Natural killer cell (primary cell): Measurements from ENCODE around the gene KRT79. TPM values are rescaled to one million over a fixed set of nuclear protein-coding genes. Genes with fewer than 3 reads are reported as not detected.
A peak's percentile ranks its signal among the peaks of the same experiment; 100 is the strongest.

ENCODE experiments used
- ATAC-seq, 3 donors: fragments of 150-1000 bp in 2 of 3; fragments of 200-7000 bp in 1 of 3; cut with Tn5 transposase; 1 replicate in 1 of 3; 2 replicates in 2 of 3; pipeline ENCODE4 v1.10.0; 2021; ENCODE audit warnings: mild to moderate bottlenecking in 2 of 3, moderate library complexity in 2 of 3
- DNase-seq, 2 donors: peaks; one replicate each; pipeline versions ENCODE4 v3.0.0 to v3.0.0-alpha.2; 2013 to 2021; ENCODE audit warnings: mixed read lengths in 1 of 2
- H3K27ac ChIP-seq: one replicate; pipeline ENCODE4 v1.5.1; 2013; ENCODE audit warnings: mild to moderate bottlenecking, low read length
- H3K27me3 ChIP-seq: one replicate; pipeline ENCODE4 v1.6.1; 2013; ENCODE audit warnings: low read length; ENCODE audit not compliant: control insufficient read depth, insufficient read depth
- H3K36me3 ChIP-seq: one replicate; pipeline ENCODE4 v1.6.1; 2013; ENCODE audit warnings: low read length; ENCODE audit not compliant: control insufficient read depth, insufficient read depth
- H3K4me1 ChIP-seq: one replicate; pipeline ENCODE4 v1.6.1; 2013; ENCODE audit warnings: low read length; ENCODE audit not compliant: control insufficient read depth, insufficient read depth
- H3K4me3 ChIP-seq: one replicate; pipeline ENCODE4 v1.5.1; 2013; ENCODE audit warnings: low read length
- H3K9me3 ChIP-seq: one replicate; pipeline ENCODE4 v1.6.1; 2013; ENCODE audit warnings: low read length; ENCODE audit not compliant: control insufficient read depth, insufficient read depth
- H3K27ac Mint-ChIP-seq, 2 donors: one replicate each; pipeline ENCODE4 v1.8.0; 2022; ENCODE audit warnings: mild to moderate bottlenecking in 2 of 2, mixed read lengths in 2 of 2, moderate library complexity in 1 of 2
- H3K27me3 Mint-ChIP-seq, 2 donors: one replicate each; pipeline ENCODE4 v1.8.0; 2022; ENCODE audit warnings: low read depth in 2 of 2, mixed read lengths in 2 of 2
- H3K36me3 Mint-ChIP-seq: one replicate; pipeline ENCODE4 v1.8.0; 2022; ENCODE audit warnings: mixed read lengths
- H3K4me1 Mint-ChIP-seq, 2 donors: one replicate each; pipeline ENCODE4 v1.8.0; 2022; ENCODE audit warnings: mixed read lengths in 2 of 2
- H3K4me3 Mint-ChIP-seq: one replicate; pipeline ENCODE4 v1.8.0; 2022; ENCODE audit warnings: mild to moderate bottlenecking, moderate library complexity, mixed read lengths
- H3K9me3 Mint-ChIP-seq, 2 donors: one replicate each; pipeline ENCODE4 v1.8.0; 2022; ENCODE audit warnings: mixed read lengths in 2 of 2
- WGBS: methylation state at CpG from one replicate; pipeline ENCODE4 v1.1.7; 2013; ENCODE audit warnings: missing lambda C conversion rate; ENCODE audit not compliant: insufficient coverage; 5-methylcytosine and 5-hydroxymethylcytosine counted together
- intact Hi-C: fragments of 100-400 bp; cut with micrococcal nuclease; formaldehyde crosslinking; loops from one replicate; pipeline ENCODE4 v1.14.2; 2022
- total RNA-seq, 4 donors: library from RNA; stranded (reverse); fragments of 120-200 nt in 1 of 4; gene quantifications; one replicate each; pipeline versions ENCODE4 v1.2.3 to v1.2.4, GENCODE V29; 2013 to 2022
- TF ChIP-seq, protein P1 (sequence below): fragments of 200-600 bp; IDR thresholded peaks from one replicate; pipeline ENCODE4 v1.8.0; 2022; ENCODE audit warnings: antibody characterized with exemption

KRT79 gene
- total RNA-seq, 3 donors from 2014 or later (not counting 1 experiment from before 2014, with no cell fraction given), result 0.18 TPM; not detected in 2

DNA sequence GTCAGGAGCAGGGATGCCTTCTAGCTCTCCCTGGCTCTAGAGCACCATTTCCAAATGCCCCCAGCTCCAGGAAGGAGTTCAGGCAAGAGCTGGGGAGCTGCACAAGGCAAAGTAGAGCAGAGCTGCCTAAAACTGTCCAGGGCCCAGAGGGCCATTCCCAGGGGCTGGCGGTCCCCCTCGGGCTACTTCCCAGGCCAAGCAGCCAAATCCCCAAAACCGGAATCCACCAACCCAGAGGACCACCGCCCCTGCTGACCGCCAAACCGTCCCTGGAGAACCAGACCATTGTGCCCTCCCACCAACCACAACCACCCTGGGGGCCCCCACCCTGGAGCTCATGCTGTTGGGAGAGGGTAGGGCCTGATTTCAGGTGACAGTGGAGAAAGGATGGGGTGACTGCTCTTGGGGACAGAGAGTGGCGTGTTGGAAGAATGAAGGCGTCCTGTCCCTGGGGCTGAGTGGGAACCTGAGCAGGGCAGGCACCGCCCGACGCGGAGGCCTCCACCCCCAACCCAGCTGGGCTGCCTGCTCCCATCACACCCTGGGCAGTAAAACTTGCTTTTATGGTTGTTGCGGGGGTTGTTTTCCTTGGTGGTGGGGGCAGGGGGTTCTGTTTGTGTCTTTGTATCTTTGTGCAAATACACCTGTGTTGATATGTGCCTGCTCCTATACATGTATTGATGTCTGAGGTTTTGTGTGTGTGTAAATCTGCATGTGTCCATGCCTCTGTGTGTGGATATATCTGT is 38.7 kb upstream of the KRT79 start:
- Mint-ChIP-seq H3K9me3 (no peaks in the 10 kb centered on the region), H3K27ac (peak overlapping the region in 1 of 2 donors; percentile 92), H3K27me3 (peaks cover 0 to 25% of the 10 kb centered on the region in 2 donors), H3K4me1 (peaks cover 27 to 70% of the 10 kb centered on the region in 2 donors), H3K4me3 (peak overlapping the region; percentile 79), H3K36me3 (no peaks in the 10 kb centered on the region)
- Histone ChIP-seq H3K27me3 (peaks cover 5% of the 10 kb centered on the region), H3K4me1 (peaks cover 44% of the 10 kb centered on the region), H3K36me3 (no peaks in the 10 kb centered on the region), H3K4me3 (no peak overlapping the region), H3K9me3 (no peaks in the 10 kb centered on the region), H3K27ac (no peak overlapping the region)
- WGBS, result 84% methylated on average over 6 of the region's 13 CpGs
- TF ChIP-seq, protein P1, sequence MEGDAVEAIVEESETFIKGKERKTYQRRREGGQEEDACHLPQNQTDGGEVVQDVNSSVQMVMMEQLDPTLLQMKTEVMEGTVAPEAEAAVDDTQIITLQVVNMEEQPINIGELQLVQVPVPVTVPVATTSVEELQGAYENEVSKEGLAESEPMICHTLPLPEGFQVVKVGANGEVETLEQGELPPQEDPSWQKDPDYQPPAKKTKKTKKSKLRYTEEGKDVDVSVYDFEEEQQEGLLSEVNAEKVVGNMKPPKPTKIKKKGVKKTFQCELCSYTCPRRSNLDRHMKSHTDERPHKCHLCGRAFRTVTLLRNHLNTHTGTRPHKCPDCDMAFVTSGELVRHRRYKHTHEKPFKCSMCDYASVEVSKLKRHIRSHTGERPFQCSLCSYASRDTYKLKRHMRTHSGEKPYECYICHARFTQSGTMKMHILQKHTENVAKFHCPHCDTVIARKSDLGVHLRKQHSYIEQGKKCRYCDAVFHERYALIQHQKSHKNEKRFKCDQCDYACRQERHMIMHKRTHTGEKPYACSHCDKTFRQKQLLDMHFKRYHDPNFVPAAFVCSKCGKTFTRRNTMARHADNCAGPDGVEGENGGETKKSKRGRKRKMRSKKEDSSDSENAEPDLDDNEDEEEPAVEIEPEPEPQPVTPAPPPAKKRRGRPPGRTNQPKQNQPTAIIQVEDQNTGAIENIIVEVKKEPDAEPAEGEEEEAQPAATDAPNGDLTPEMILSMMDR, result no peak
- ATAC-seq (no peak), DNase-seq (no peak)
- intact Hi-C loops, result loop anchor here (5.0 kb wide), 1 partner anchor 306 kb away; no protein-coding TSS in a partner anchor

DNA sequence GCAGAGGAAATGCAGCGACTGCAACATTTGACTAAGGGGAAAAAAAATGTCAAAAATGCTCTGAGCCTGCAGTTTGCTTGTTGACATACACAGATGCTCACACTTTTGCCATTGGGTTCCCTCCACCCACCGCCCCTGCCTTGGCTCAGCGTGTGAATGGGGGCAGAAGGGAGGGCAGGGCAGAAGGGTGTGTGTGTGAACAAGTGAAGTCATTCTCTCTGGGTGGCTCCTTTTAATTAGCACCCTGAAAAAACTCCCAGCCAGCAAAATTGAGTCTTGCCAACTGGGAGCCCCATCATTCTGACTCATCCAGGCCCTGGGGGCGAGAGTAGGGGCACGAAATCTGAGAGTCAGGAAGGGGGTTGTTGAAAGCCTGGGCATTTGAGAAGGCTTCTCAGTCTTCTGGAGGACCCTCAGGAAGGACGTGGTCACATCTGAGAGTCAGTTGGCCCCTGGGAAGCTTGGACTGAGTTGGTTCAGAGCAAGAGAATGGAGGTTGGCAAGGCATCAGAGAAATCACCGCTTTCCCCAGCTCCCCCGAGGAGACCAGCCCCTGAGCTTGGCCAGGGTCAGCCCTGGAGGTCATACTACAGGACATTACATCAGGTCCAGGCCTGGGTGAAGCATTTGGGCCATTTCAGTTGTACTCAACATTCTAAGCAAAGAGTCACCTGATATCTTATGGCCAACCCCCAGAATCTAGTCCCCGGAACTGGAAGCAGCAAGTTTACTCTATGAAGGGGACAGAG is 37.4 kb upstream of the KRT79 start:
- peaks cover 0 to 22% of the 10 kb centered on the region in 2 donors for H3K27me3 Mint-ChIP-seq

DNA sequence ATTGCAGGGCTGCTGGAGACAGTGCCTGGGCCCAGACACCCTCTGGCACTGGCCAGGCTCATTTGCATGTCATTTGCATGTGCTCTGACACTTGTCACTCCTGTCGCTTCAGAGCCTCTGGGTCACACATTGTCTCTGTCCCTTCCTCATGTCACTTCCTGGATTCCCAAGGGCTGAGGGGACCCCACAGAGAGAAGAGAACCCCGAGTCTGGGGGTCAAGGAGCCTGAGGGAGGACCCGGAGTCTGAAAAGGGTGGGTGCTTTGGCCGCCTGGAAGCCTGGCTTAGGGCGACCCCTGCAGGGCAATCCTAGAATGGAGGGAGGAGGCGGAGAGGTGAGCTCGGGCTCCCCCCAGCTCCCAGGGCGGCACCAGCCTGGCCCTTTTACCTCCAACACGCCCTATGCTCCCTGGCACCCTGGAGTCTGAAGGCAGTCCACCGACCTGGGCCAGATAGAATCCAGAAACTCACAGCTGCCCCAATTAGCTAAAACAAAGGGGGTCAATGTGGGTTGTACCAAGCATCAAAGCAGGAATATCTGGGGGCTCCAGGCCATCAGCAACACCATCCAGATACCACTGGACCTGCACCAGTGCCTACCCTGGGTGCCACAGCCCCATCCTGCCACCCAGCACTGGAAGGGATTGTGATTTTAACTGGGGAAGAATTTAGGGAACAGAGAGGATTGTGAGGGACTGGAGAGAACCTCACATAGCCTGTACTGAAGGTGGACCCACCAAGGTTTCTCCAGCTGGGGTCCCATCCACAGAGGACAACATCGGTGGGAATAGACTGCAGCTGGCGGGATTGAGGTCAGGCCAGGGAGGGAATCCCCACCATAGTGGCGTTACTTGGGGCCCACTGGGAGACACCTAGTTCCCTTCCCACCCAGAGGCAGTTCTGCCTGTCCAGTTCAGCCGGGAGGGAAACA is 36.5 kb upstream of the KRT79 start:
- WGBS, result 31% methylated on average over 13 of the region's 14 CpGs
- H3K36me3 ChIP-seq, result no peaks in the 10 kb centered on the region
- Mint-ChIP-seq H3K9me3 (no peaks in the 10 kb centered on the region), H3K4me3 (no peak overlapping the region), H3K27me3 (peaks cover 0 to 17% of the 10 kb centered on the region in 2 donors), H3K4me1 (peaks cover 27 to 76% of the 10 kb centered on the region in 2 donors), H3K27ac (peak overlapping the region in 1 of 2 donors; percentile 92), H3K36me3 (no peaks in the 10 kb centered on the region)
- H3K4me3 ChIP-seq, result no peak overlapping the region
- H3K9me3 ChIP-seq, result no peaks in the 10 kb centered on the region
- TF ChIP-seq, protein P1, result peak; percentile 88
- DNase-seq (peak; percentile 81 to 88), ATAC-seq (peak; percentile 53 to 77 (median 67))
- H3K4me1 ChIP-seq, result peaks cover 44% of the 10 kb centered on the region
- peak overlapping the region; percentile 53 for H3K27ac ChIP-seq
- peaks cover 5% of the 10 kb centered on the region for H3K27me3 ChIP-seq
- intact Hi-C loops, result loop anchor here (1.0 to 5.0 kb wide), 3 partner anchors 287 to 498 kb away; no protein-coding TSS in a partner anchor

More for the DNA sequence above, 37.4 kb upstream of the KRT79 start:
- Histone ChIP-seq H3K4me3 (no peak overlapping the region), H3K36me3 (no peaks in the 10 kb centered on the region), H3K9me3 (no peaks in the 10 kb centered on the region), H3K27ac (peak overlapping the region; percentile 64), H3K27me3 (peaks cover 5% of the 10 kb centered on the region), H3K4me1 (peaks cover 44% of the 10 kb centered on the region)
- 69% methylated on average over 8 of the region's 9 CpGs for WGBS
- intact Hi-C loops, result loop anchor here (2.0 to 5.0 kb wide), 2 partner anchors 304 to 499 kb away; no protein-coding TSS in a partner anchor
- DNase-seq, result peak; percentile 42 to 51
- Mint-ChIP-seq H3K4me3 (no peak overlapping the region), H3K9me3 (no peaks in the 10 kb centered on the region), H3K36me3 (no peaks in the 10 kb centered on the region), H3K4me1 (peaks cover 27 to 80% of the 10 kb centered on the region in 2 donors), H3K27ac (peak overlapping the region in 1 of 2 donors; percentile 92)
- TF ChIP-seq, protein P1, result no peak
- ATAC-seq, result peak; percentile 55 to 72 (median 66)
